LHCN-M2 (cell line): ENCODE results near the gene SNRPD1. TPM values are rescaled to one million over a fixed set of nuclear protein-coding genes. Genes with fewer than 3 reads are reported as not detected.
"Not testable (repeated sequence)": the region's sequence is repeated elsewhere in the genome, so short reads cannot be mapped to it uniquely, and the experiment has no call there.

Experiments used
- DNase-seq: peaks from one replicate; pipeline ENCODE4 v3.0.0-alpha.2; 2012; ENCODE audit warnings: low read depth
- total RNA-seq: library from RNA; depleted of rRNA; stranded (reverse); fragments of >200 nt; gene quantifications from 2 replicates; pipeline ENCODE4 v1.2.3, GENCODE V29; 2014; rRNA removed

The SNRPD1 gene
- total RNA-seq, 1 experiment from 2014 or later, result 32.7 TPM

DNA sequence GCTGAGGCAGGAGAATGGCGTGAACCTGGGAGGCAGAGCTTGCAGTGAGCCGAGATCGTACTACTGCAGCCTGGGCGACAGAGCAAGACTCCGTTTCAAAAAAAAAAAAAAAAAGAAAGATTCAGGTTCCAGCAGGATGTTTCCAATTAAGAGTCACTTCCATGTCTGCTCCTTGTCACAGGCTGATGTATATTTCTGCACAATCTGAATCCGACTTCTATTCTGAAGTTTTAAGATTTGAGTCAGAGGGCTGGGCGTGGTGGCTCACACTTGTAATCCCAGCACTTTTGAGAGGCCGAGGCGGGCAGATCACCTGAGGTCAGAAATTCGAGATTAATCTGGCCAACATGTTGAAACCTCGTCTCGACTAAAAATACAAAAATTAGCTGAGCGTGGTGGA is 24.7 kb downstream of the SNRPD1 start:
- no peak for DNase-seq

DNA sequence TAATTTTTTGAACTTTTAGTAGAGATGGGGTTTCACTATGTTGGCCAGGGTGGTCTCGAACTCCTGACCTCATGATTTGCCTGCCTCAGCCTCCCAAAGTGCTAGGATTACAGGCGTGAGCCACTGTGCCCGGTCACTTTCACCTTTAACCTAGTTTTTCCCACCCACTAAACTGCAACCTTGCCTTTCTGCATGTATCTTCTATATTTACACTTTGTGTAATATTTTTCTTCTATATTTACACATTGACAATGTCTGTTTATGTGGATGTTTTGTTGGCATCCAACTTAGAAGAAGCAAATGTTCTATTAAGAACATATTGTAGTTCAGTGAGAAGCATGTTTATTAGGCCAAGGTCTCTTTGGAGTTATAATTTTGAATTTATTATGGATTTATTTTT is 26.7 kb downstream of the SNRPD1 start:
- DNase-seq, result no peak

DNA sequence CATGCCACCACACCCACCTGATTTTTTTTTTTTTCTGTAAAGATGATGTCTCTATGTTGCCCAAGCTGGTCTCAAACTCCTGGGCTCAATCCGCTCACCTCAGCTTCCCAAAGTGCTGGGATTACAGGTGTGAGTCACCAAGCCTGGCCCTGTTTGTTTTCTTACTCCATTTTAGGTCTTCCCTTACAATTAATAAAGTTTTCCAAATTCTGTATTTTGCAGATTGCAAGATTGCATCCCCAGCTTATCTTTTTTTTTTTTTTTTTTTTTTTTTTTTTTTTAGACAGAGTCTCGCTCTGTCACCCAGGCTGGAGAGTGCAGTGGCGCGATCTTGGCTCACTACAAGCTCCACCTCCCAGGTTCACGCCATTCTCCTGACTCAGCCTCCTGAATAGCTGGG is 28.3 kb downstream of the SNRPD1 start:
- DNase-seq, result not testable (repeated sequence)

- DNase-seq, result no peak
These were observed 38.2 kb downstream of the SNRPD1 start for GRCh38 chr18:21650311-21650710.

DNA sequence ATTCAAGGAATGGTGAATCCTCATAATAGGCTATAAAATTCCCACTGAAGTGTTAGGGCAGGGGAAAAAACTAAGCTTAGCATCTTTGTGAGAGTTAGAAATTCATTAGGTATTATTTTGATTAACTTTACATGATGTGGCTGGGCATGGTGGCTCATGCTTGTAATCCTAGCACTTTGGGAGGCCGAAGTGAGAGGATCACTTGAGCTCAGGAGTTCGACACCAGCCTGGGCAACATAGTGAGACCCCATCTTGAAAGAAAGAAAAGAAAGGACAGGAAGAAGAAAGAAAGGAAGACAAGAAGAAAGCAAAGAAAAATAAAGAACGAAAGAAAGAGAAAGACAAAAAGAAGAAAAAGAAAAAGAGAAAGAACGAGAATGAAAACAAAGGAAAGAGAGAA is 40.0 kb downstream of the SNRPD1 start:
- no peak for DNase-seq

- DNase-seq, result no peak
These were observed 41.2 kb downstream of the SNRPD1 start for GRCh38 chr18:21653361-21653760.

DNA sequence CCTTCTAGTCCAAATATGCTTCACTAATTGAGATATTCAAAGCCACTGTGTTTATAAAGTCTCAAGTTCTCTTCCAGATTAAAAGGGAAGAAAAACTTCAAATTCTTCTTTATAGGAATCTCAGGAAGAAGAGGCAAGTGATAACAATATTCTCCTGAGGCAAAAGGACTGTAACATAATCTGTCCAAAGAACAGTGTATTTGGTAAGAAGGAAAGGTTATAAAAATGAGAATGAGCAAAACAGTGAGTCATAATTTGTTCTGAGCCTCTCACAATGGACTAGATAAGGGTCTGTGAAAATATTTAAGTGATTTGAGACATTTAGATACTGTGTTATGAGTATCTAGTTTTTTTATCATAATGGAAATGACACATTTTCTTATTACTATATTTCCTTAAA is 44.3 kb downstream of the SNRPD1 start:
- peak; percentile 54 for DNase-seq

- DNase-seq, result no peak
These were observed 48.0 kb downstream of the SNRPD1 start for GRCh38 chr18:21660078-21660477.

- DNase-seq, result no peak
These were observed 50.5 kb downstream of the SNRPD1 start for GRCh38 chr18:21662581-21662980.

GRCh38 chr18:21663578-21663977 is 51.5 kb downstream of the SNRPD1 start:
- DNase-seq, result no peak

- no peak for DNase-seq
These were observed 52.0 kb downstream of the SNRPD1 start for GRCh38 chr18:21664069-21664468.

DNA sequence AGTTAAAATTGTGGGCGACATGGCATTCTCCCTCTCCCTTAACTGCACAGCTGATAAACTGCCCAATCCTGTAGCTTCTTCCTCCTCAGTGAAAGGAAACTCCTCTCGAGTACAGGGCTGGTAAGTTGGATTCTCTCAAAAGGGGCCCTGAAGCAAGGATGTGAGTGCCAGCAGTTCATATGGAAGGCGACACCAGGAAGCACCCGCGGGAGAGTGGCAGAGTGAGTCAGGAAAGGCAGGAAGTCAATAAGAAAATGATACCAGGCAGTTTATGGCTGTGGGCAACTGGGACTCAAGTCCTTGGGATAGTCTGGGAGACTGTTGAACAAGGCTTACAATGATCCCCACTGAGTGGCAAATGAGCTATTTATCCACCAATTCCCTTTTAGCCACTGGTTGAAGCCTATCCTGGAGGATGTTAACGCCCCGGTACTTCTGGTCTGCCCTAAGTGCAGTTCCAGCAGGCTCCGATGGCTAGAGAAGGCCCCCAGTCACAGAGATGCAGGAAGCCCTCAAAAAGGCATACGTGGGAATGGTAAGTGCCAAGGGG is 57.7 kb downstream of the SNRPD1 start:
- peak; percentile 83 for DNase-seq

GRCh38 chr18:21672521-21673267 is 60.6 kb downstream of the SNRPD1 start:
- DNase-seq, result peak; percentile 38

GRCh38 chr18:21675354-21675753 is 63.2 kb downstream of the SNRPD1 start:
- not testable (repeated sequence) for DNase-seq

DNA sequence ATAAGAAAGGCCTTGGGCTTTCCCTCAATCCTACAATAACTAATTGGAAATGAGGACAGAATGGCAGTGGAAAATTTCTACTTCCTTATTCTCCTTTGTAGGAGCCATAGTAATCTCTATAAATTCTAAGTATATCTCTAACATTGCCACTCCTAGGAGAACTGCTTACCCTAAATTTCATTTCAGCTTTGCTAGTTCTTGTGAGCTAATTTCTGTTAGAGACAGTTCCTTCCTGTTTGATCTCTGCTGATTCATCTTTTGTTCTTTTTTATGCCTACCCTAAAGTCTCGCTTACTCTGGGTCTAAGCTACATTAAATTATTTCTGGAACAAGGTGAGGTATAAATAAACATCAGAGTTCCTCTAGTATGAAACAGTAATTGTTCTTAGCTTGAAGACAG is 66.7 kb downstream of the SNRPD1 start:
- no peak for DNase-seq

DNA sequence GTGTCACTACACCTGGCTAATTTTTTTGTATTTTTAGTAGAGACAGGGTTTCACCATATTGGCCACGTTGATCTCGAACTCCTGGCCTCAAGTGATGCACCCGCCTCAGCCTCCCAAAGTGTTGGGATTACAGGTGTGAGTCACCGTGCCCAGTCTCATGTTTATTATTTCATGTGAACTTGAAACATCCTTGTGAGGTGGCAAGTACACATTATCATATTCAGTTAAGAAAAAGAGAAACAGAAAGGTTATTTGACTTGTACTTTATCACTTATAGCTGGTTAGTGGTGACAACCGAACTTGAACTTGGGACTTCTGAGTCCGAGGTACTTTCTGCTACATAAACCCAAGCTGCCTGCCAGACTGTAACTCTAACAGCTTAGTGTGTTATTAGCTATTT is 68.0 kb downstream of the SNRPD1 start:
- DNase-seq, result no peak

DNA sequence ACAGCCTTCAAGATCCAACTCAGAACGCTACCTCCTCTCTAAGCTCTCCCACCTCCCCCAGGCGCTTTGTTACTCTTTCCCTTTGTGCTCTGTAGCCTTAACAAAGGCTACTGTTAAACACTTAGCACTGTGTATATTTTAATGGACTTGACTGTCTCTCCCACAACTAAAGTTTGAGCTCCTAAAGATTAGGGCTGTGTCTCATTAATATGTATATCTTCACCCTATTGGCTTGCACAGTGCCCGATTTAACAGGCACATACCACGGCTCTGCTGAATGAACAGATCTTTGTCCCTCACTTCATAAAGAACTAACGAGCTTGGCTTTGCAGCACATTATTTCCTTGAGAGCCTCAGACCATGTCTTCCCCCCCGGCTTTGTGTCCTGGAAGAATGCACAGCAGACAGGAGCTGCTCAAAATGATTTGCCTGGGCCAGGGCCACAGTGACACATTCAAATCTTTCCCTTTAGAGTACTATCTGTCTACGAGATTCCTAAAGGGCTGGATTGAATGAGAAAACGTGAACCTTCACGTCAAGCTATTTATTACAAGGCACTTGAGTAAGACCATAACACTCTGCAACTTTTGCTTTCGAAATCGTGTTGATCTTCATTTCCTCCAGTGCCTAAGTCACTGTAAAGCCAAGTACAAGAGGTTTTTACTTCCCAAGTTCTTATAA is 70.4 kb downstream of the SNRPD1 start:
- no peak for DNase-seq

Other genes starting within 250 kb of the SNRPD1 start
- 11.9 and 14.4 TPM in 2 replicates for gene ESCO1, start 11.6 kb upstream of the SNRPD1 start, total RNA-seq
- gene ABHD3, start 92.5 kb downstream of the SNRPD1 start, total RNA-seq, result 6.2 and 8.6 TPM in 2 replicates
- gene MIB1, start 128.5 kb downstream of the SNRPD1 start, total RNA-seq, result 32.1 and 35.3 TPM in 2 replicates